HG02973 (cell line): ENCODE measurements around the gene GRB10.

ENCODE experiments used
- ATAC-seq: cut with Tn5 transposase; IDR thresholded peaks from one replicate; pipeline ENCODE4 v1.9.1; 2021; ENCODE audit warnings: moderate library complexity; ENCODE audit not compliant: unreplicated experiment

Gene GRB10

DNA sequence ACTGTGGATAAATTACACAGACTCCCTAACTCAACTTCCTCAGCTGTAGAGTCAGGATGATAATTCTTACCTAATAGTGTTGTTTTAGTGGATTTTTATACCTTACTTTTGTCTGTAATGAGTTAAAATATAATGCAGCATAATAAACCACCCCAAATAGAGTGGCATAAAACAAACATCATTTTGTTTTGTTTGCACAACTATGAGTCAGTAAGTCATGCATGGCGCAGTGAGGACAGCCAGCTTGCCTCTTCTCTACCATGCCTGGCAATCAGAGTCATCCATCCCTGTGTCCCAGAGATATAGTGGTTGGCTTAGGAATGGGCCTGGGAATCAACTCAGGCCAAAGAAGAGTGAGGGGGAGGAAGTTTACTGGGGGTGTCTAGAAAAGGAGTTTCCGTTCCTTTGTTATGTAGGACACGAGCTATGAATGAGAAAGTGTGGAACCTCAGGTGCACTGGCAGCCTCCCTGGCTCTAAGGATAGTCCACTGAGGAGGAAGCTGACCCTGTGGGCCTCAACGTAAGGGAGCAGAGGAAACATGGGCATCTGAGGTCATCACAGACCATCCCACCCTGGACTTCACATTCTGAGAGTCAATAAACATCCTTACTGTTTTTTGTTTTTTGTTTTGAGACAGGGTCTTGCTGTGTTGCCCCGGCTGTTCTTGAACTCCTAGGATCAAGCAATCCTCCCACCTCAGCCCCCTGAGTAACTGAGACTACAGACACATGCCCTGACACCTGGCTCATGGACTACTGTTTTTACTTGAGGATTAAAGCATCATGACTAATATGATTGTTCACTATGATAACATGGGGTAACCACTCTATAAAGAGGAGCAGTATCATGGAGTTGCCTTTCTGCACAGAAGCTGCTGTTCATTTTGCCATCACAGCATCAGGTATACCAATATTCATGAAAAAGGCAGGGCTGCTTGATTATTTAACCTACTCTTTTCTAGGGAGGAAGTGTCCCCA is 21.0 kb upstream of the GRB10 start:
- no peak for ATAC-seq

DNA sequence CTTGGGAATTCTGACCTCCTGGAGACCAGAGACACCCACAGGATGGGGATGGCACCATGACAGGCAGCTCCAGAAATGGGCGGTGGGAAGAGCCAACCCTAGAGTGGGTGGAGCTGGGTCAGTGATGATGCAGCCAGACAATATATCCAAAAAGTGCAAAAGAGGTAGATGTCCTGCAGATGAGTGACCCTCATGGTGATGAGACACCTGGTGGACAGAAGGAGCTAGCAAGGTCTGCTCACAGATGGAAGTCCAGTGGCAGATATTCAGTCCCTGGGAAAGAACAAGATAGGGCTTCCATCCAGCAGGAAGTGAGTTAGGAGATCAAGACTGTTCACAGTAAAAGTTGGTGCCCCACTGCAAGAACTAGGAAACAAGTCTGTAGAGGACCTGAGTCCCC is 19.2 kb upstream of the GRB10 start:
- no peak for ATAC-seq

DNA sequence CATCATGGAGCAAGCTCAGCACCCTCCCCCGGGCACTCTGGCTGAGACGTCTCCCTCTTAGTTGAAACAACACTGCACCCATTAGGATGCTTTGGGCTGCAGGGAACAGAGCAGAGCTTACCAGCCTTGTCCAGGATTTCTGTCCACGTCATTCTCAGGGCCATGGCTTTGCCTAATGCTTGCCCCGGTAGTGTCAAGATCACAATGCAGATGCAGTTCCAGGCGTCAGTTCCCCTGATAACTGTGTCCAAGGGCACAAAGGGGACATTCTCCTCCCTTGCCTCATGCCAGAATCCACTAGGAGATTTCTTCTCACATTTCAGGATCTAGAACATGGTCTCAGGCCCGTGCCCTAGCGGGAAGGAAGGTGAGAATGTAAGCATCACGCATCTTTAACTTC is 17.2 kb upstream of the GRB10 start:
- ATAC-seq, result no peak

DNA sequence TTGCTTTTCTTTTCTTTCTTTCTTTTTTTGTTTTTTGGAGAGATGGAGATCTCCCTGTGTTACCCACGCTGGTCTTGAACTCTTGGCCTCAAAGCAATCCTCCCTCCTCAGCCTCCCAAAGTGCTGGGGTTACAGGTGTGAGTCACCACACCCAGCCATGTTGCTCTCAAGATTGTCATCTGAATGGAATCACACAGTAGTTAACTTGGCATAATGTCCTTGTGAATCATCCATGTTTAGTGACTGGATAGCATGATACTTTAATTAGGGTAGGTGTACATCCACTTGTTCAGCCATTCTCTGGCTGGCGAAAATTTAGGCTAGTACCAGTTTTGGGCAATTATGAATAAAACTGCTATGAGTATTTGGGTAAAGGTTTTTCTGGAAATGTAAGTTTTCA is 15.4 kb upstream of the GRB10 start:
- ATAC-seq, result no peak

DNA sequence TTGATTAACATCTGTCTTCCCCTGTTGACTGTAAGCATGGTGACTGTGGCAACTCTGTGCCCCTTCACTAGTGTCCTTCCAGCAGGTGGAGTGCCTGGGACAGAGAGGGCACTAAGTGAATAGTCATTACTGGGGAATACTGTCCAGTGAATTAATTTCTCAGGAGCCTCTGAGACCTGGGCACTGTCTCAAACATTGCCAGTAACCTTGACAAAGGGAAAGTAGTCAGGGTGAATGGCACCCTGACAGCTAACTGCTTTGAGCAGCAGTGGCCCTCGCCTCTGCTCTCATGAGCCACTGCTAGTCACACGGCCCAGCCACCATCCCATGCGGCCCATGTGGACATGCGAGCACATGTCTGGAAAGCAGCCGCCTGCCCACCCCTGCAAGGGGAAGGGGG is 13.1 kb upstream of the GRB10 start:
- ATAC-seq, result no peak

DNA sequence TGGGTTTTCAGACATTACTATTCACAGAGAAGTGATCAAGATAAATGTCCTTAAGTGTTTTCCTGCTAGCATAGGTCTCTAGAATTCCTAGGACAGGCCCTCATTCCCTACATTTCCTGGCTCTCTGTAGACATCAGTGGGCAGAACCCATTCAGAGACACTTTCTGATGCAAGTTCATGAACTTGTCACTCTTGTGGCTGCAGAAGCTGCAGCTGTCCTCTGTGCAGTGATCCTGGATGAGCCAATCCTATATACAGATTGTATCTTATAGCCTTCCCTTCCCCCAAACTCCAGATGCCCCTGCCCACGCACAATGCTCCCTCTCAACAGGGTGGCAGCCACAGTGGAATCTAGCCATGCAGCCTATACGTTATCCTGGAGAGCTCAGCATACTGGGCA is 12.6 kb upstream of the GRB10 start:
- no peak for ATAC-seq

DNA sequence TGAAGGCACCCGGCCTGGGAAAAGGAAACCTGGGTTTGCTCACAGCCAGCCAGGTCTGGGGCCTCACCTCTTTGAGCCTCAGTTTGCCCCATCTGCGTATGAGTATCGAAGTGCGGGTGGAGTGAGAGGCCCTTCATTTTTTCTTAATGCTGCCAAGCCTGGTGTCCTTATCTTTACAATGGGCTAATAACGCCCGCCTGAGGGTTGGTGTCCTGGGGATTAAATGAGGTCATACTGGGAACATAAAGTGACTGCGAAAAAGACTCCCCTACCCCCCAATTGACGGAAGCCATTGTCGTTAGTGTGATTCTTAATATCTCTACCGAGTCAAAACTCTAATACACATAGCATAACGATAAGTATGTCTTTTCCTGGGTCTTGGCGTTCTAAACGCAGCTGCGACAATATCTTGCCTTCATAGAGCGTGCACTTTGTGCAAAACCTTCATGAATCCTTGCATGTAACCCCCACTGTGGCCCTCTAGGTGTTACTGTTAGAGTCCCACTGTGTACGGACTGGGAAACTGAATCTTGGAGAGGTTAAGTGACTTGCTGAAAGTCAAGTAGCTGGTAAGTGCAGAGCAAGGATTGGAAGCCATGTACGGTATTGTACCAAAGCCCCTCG is 11.4 kb upstream of the GRB10 start:
- ATAC-seq, result no peak

DNA sequence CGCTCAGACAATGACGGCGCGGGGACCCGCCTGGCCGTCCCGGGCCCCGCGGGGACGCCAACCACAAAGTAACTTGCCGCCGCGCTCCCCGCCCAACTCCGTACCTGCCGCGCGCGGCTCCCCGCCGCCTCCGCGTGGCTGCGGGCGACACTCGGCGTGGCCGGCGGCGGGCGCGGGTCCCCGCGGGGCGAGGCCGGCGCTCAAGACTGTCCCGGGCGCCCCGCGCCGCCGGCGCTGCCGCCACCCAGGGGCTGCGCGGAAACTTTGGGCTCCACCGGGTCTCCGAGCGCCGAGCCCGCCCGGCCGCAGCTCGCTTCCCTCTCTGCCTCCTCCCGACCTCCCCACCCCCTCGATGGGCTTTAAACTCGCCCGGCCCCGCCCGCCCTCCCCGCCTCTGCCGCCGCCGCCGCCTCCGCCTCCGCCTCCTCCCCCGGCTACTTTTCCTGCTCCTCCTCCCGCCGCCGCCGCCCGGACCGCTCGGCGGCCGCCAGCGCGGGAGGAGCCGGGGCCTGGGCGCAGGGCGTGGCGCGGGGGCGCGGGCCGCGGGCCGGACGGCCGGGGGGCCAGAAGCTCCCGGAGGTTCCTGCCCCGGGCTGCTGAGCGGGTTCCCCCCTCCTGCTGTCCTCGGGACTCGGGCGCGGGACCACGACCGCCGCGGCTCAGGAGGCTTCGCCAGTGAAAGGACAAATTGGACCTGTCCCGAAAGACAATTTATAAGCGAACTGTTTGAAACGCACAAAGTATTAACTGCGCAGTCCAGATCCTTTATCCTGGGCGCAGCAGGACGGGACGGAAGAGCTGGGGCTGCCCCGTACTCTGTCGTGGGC is 10.6 kb upstream of the GRB10 start:
- no peak for ATAC-seq

DNA sequence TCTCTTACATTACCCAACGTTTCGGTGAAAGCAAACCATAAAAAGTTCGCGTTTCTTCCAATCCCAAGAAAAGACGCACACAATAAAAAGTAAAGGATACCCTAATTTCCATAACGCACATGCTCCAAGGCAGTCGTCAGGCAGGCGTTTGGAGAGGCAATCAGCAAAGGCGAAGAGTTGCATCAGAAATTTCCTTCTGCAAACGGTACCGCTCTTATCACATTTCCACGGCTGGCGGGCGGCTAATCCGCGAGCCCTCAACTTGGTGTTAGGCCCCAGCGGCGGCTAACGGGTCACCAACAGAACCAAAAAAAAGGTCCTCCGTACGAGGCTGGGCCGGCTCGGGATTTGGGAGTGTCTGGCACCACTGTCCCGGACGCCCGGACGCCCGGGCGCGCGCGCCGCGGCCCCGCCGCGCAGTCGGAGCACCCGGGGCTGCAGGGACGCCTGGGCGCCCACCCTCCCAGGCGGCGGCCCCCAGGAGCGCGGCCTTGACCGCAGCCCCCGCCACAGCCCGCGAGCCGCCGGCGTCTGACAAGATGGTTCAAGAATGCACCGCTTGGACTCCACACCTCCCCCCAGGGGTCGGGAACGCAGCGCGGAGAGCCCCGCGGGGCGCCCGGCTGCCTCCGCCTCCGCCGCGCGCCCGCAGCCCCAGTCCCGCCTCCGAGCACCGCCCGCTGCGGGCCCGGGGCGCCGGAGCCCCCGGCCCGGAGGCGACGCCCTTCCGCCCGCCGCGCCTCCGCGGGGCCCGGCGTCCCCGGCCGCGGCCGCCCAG is 9.8 kb upstream of the GRB10 start:
- ATAC-seq, result no peak

DNA sequence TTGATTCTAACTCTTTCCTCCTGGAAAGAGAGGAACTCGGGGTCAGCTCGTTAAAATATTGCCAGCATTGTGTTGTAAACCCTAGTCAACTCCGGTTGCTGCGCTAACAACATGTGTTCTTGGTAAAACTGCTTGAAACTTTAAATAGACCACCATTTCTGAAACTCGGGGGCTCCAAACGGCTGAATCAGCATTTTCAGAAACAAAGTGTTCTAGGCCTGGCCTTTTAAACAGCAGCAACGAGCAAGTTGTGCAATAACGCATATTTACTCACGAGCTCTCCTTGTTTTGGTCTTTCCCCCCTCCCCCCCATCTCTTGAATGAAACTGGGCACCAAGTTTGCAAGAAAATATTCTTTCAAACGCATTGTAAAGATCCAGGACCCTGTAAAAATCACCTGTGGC is 9.2 kb upstream of the GRB10 start:
- ATAC-seq, result no peak

DNA sequence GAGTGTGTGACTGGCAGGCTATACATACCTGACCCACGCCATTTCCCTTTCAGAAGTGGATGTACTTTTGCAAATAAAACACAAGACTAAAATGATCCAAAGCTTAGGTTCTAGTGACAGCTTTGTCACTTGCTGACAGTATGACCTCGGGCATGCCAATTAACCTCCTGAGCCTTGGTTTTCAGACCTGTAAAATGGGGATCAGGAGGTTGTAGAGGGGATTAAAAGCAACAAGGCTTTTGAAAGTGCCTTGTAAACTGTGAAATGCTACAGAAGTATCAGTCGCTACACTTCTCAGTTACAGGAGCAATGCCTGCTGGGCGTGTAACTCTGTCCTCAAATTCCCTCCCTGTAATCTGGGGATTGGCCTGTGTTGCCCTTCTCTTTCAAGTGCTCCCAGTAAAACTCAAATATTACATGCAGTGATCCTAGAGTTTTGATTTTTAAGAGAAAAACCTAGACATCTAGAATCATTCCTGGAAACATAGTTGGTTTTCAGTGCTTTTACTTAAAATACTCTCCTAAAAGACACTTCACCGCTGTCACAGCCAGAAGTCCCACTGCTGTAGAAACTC is 8.8 kb upstream of the GRB10 start:
- no peak for ATAC-seq

DNA sequence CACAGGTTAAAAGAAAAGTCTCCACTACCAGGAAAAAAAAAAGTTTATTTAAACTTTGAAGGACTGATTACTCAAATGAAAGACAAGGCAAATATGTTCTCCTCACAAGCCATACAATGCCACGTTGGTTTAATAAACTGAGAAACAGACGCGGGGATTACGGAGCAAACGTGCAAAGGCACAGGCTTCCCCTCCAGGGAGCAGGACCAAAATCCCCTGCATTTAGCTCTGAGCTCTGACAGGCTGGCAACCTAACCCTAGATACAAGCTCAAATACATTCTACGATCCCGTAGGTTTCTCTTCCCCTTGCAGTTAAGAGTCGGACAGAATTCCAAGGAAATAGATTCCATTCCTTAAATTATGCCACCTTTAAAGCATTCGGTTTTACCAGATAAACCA is 7.7 kb upstream of the GRB10 start:
- ATAC-seq, result no peak

DNA sequence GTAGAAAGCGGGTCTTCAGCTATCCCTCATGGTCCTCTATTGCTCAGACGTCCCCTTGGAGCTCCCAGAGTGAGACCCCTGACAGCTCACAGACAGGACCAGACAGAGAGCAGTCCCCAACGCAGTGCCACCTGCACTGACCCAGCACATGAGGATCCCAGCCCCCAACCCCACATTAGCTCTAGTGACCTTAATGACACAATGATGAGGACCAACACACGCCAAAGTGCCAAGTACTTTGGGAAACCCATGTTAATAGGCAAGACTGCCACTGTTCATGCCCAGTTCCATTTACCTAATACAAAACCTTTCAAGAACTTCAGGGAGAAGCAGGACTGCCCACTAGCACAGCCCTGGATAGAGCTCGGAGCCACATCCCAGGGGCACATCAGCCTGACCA is 5.7 kb upstream of the GRB10 start:
- no peak for ATAC-seq

DNA sequence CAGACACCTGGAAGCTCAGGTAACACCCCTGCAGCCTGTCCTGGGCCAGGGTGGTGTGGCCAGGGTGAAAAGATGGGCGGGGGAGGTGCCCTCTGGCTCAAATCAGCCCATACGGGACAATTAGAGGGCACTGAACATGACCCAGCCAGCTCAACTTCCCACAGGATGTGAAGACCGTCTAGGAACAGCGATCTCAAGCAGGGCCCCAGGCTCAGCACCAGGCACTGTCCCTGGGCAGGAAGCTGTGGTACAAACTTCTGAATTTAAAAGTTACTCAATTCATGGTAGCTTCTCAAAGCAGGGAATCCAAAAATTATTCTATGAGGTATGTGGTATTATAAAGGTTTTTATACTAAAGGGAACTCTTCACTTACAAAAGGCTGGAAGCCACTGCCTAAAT is 5.1 kb upstream of the GRB10 start:
- no peak for ATAC-seq

DNA sequence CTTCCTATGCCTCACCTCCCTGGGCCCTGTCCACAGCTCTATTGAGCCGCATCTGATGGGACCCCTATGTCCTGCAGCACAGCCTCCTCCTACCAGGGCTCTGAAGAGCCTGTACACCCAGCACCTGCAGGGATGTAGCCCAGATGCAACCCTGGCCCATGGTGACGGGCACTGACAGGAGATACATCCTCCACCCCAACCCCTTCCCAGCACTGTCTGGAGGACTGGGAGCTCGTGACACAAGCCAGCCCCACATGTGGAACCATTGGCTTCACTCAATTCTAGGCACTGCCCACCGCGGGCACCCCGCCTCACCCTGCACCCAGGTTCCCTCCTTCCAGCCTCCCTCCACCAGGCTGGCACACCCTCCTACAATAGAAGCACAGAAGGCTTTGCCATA is 2.6 kb upstream of the GRB10 start:
- ATAC-seq, result no peak

DNA sequence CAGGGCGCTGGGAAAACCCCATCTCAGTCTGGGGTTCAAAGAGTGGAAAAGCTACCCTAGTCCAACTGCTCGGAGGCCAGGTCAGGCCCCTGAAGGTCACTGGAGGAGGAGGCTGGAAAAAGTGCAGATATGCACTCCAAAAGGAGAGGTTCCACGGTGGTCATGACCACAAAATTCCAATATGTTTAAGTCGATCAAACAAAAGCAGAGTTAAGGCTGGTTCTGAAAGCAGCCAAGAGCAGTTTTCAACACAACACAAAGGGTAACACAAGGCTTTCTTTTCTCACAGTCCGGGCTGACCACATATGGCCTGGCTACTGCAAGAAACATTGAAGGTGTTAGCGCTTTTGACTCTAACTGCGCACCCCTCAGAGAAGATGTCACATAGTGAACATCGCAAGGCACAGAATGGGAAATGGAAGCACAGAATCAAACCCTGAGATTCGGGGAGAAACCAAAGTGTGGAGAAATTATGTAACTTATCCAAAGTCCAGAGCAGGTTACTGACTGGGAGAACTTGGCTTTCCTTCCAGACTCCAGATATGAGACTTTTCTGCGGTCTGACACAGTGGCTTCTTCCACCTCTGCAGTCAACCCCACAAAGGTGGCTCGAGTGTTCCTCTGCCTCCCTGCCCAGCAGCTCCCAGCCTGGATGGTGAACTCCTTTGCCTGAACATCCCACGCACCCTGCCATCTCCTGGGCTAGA is 1.3 kb upstream of the GRB10 start:
- no peak for ATAC-seq

DNA sequence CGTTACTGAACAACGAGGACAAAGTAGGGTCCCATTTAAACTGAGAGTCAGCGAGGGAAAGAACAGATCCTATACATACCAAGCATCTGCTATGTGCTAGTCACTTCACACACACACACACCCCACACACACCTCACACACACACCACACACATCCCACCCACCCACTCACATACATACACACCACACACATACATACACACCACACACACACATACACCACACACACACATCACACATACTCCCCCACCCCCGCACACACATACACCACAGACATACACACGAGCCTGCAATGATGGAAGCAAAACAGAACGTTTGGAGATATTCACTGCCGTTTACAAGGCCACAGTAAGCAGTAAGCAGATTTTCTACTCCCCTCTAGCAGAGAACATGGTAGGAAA is 607 bp upstream of the GRB10 start:
- ATAC-seq, result no peak

DNA sequence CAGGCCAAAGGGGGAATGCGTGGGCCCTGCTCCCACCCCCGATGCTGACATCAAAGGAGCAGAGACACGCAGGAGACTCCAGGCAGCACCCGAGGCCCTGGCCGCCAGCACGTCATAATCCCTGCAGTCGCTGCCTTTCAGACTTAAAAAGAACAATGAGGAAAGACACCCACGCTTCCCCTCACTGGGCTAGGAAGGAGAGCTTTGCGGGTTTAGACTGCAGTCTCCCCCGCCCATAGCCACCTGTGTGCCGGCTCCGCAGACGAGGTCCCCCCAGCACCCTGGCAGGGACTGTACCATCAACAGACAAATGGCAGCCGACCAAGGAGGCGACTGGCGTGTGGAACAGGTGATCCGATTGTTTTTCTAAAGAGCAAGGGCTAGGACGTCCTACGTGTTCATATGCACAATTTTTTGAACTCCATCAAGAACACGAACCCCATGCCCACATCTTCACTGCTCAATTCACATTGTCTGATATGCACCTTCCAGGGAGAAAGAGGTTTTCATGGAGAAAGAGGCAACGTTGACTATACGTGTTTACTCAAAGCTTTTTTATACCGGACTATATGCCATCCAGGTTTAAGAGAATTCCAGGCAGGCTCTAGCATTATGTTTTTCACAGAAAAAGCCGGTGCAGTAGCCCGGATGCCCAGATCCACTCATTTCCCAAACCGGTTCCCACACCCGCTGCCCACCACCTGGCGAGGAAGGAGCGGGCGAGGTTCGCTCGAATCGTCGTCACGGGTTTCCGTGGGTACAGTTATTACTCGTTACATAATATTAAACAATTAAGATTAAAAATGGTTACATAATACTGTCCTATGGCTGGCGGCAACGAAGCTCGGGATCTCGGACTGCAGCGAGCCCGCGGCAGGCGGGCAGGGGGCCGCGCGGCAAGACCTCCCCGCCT is 1.1 kb downstream of the GRB10 start:
- ATAC-seq, result no peak

DNA sequence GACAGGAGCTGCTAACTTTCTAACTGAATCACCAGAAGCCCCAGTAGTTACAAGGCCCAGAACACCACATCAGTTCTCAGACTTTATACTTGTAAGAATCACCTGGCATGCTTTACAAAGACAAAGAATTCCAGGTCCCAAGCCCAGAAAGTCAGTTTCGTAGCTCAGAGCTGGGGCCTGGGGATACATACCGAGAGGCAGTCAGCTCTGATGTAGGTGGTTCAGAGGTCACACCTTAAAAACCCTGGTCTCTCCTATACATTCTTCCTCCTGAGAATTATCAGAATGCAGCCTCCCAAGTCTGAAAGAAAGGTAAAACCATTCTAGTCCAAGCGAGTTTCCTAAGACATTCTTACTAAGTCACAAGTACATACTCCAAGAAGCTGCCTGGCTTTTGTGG is 2.3 kb downstream of the GRB10 start:
- ATAC-seq, result no peak
